ENCODE data around the gene FAM228B.

- TF ChIP-seq EZH2 (IDR thresholded peaks at IDR 0.05): no peak
- TF ChIP-seq CTCF (IDR thresholded peaks at IDR 0.05): no peak
- no peak for TF ChIP-seq EZH2phosphoT487 (IDR thresholded peaks at IDR 0.05)
Measured at GRCh38 chr2:24181849-24182248, 58.6 kb downstream of the FAM228B start.

Data from neural progenitor cell (in vitro differentiated cells).